ENCODE data around the gene SPIN1.
"Not testable (repeated sequence)": the region's sequence is repeated elsewhere in the genome, so short reads cannot be mapped to it uniquely, and the experiment has no call there.

Gene SPIN1

DNA sequence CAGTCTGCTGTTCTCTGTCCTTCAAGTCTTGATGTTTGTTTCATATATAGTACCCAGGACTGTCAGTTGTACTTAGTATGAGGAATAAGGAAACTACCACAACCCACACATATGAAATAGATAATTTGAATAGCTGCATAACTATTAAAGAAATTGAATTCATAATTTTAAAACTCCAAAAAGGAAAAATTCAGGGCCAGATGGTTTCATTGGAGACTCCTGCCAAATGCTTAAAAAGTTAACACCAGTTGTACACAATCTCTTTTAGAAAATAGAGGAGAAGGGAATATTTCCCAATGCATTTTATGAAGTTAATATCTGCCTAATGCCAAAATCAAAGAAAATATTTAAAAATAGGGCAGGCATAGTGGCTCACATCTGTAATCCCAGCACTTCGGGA, 24.6 kb upstream of the SPIN1 start:
- H3K27me3 ChIP-seq (ENCODE audit: control insufficient read depth in 2 of 2, insufficient read depth in 2 of 2, low read length in 2 of 2), result no peaks in the 10 kb centered on the region
- no peak overlapping the region for H3K9ac ChIP-seq (ENCODE audit: low read depth in 1 of 2, low read length in 2 of 2)
- no peaks in the 10 kb centered on the region for H3K36me3 ChIP-seq (ENCODE audit: control insufficient read depth in 2 of 2, insufficient read depth in 2 of 2, low read length in 2 of 2)
- no peaks in the 10 kb centered on the region for H3K9me3 ChIP-seq (ENCODE audit: control insufficient read depth in 2 of 2, low read length in 2 of 2)
- peaks cover 0 to 2% of the 10 kb centered on the region in 2 donors for H3K4me1 ChIP-seq (ENCODE audit: control insufficient read depth in 2 of 2, insufficient read depth in 2 of 2, low read length in 2 of 2)
- no peak overlapping the region for H3K27ac ChIP-seq (ENCODE audit: low read depth in 2 of 2, low read length in 2 of 2)
- no peak overlapping the region for H3K4me3 ChIP-seq (ENCODE audit: low read length in 2 of 2)

DNA sequence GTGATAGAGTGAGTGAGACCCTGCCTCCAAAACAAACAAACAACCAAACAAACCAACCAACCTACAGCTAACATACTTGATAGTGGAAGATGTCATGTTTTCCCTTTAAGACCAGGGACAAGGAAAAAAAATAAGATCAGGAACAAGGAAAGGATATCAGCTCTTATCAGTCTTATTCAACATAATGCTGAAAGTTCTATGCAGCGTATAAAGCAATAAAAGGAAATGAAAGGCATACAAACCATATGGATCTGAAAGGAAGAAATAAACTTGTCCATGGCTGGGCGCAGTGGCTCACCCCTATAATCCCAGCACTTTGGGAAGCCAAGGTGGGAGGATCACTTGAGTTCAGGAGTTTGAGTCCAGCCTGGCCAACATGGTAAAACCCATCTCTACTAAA, 23.5 kb upstream of the SPIN1 start:
- H3K4me1 ChIP-seq (ENCODE audit: control insufficient read depth in 2 of 2, insufficient read depth in 2 of 2, low read length in 2 of 2), result peaks cover 0 to 2% of the 10 kb centered on the region in 2 donors
- no peak overlapping the region for H3K9ac ChIP-seq (ENCODE audit: low read depth in 1 of 2, low read length in 2 of 2)
- no peaks in the 10 kb centered on the region for H3K27me3 ChIP-seq (ENCODE audit: control insufficient read depth in 2 of 2, insufficient read depth in 2 of 2, low read length in 2 of 2)
- no peak overlapping the region for H3K27ac ChIP-seq (ENCODE audit: low read depth in 2 of 2, low read length in 2 of 2)
- no peak overlapping the region for H3K4me3 ChIP-seq (ENCODE audit: low read length in 2 of 2)
- H3K9me3 ChIP-seq (ENCODE audit: control insufficient read depth in 2 of 2, low read length in 2 of 2), result no peaks in the 10 kb centered on the region
- no peaks in the 10 kb centered on the region for H3K36me3 ChIP-seq (ENCODE audit: control insufficient read depth in 2 of 2, insufficient read depth in 2 of 2, low read length in 2 of 2)

GRCh38 chr9:88370346-88370745, 17.9 kb upstream of the SPIN1 start:
- Histone ChIP-seq H3K36me3 (ENCODE audit: control insufficient read depth in 2 of 2, insufficient read depth in 2 of 2, low read length in 2 of 2) (no peaks in the 10 kb centered on the region), H3K27me3 (ENCODE audit: control insufficient read depth in 2 of 2, insufficient read depth in 2 of 2, low read length in 2 of 2) (no peaks in the 10 kb centered on the region), H3K4me1 (ENCODE audit: control insufficient read depth in 2 of 2, insufficient read depth in 2 of 2, low read length in 2 of 2) (no peaks in the 10 kb centered on the region), H3K4me3 (ENCODE audit: low read length in 2 of 2) (no peak overlapping the region), H3K27ac (ENCODE audit: low read depth in 2 of 2, low read length in 2 of 2) (no peak overlapping the region), H3K9ac (ENCODE audit: low read depth in 1 of 2, low read length in 2 of 2) (no peak overlapping the region), H3K9me3 (ENCODE audit: control insufficient read depth in 2 of 2, low read length in 2 of 2) (no peaks in the 10 kb centered on the region)

DNA sequence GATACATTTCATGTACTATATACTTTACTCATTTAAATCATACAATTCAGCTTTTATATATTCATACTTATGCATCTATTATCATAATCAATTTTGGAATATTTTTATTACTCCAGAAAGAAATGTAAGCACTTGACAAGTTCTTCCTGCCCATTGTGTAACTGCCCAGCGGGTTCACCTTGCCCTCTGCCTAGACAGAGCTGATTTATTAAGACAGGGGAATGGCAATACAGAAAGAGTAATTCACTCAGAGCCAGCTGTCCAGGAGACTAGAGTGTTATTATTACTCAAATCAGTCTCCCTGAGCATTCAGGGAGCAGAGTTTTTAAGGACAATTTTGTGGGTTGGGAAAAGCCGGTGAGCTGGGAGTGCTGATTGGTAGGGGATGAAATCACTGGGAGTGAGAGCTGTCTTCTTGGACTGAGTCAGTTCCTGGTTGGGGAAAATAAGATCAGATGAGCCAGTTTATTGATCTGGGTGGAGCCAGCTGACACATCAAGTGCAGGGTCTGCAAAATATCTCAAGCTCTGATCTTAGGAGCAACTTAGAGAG, 16.1 kb upstream of the SPIN1 start:
- Histone ChIP-seq H3K4me3 (ENCODE audit: low read length in 2 of 2) (no peak overlapping the region), H3K36me3 (ENCODE audit: control insufficient read depth in 2 of 2, insufficient read depth in 2 of 2, low read length in 2 of 2) (no peaks in the 10 kb centered on the region), H3K27ac (ENCODE audit: low read depth in 2 of 2, low read length in 2 of 2) (no peak overlapping the region), H3K27me3 (ENCODE audit: control insufficient read depth in 2 of 2, insufficient read depth in 2 of 2, low read length in 2 of 2) (no peaks in the 10 kb centered on the region), H3K4me1 (ENCODE audit: control insufficient read depth in 2 of 2, insufficient read depth in 2 of 2, low read length in 2 of 2) (no peaks in the 10 kb centered on the region), H3K9me3 (ENCODE audit: control insufficient read depth in 2 of 2, low read length in 2 of 2) (no peaks in the 10 kb centered on the region), H3K9ac (ENCODE audit: low read depth in 1 of 2, low read length in 2 of 2) (no peak overlapping the region)

DNA sequence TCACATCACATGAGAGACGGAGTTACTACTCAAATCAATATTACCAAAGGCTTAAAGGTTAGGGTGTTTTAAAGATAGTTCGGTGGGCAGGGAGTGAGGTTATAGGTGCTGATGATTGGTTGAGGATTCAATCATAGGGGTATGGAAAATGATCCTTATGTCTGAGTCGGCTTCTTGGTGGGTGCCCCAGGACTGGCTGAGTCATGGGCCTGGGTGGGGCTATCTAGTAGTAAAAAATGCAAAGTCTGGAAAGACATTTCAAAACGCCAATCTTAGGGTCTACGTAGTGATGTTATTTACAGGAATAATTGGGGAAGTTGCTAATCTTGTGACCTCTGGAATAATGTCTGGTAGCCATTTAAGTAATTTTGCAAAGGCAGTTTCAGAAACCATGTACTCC, 15.2 kb upstream of the SPIN1 start:
- Histone ChIP-seq H3K9ac (ENCODE audit: low read depth in 1 of 2, low read length in 2 of 2) (no peak overlapping the region), H3K4me3 (ENCODE audit: low read length in 2 of 2) (no peak overlapping the region), H3K27ac (ENCODE audit: low read depth in 2 of 2, low read length in 2 of 2) (no peak overlapping the region), H3K4me1 (ENCODE audit: control insufficient read depth in 2 of 2, insufficient read depth in 2 of 2, low read length in 2 of 2) (no peaks in the 10 kb centered on the region), H3K9me3 (ENCODE audit: control insufficient read depth in 2 of 2, low read length in 2 of 2) (no peaks in the 10 kb centered on the region), H3K36me3 (ENCODE audit: control insufficient read depth in 2 of 2, insufficient read depth in 2 of 2, low read length in 2 of 2) (no peaks in the 10 kb centered on the region), H3K27me3 (ENCODE audit: control insufficient read depth in 2 of 2, insufficient read depth in 2 of 2, low read length in 2 of 2) (no peaks in the 10 kb centered on the region)

DNA sequence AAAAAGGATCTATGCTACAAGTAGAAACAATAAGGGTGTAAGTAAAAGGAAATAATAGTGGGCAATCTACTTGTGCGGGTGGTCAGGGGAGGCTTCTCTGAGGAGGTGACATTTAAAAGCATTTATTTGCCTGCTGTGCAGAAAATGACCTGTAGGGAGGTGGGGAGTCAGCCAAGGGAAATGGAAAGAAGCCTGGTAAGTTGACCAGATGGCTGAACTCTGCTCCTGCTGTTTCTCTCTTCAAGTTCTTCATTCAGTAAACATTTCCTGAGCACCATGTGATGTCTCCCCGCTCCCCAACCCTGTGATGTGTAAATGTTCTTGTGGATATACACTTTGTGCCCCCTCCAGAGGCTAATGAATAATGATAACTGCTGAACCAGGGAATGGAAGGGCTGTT, 9.9 kb upstream of the SPIN1 start:
- Histone ChIP-seq H3K36me3 (ENCODE audit: control insufficient read depth in 2 of 2, insufficient read depth in 2 of 2, low read length in 2 of 2) (no peaks in the 10 kb centered on the region), H3K9ac (ENCODE audit: low read depth in 1 of 2, low read length in 2 of 2) (no peak overlapping the region), H3K27ac (ENCODE audit: low read depth in 2 of 2, low read length in 2 of 2) (no peak overlapping the region), H3K4me1 (ENCODE audit: control insufficient read depth in 2 of 2, insufficient read depth in 2 of 2, low read length in 2 of 2) (no peaks in the 10 kb centered on the region), H3K9me3 (ENCODE audit: control insufficient read depth in 2 of 2, low read length in 2 of 2) (no peaks in the 10 kb centered on the region), H3K4me3 (ENCODE audit: low read length in 2 of 2) (no peak overlapping the region), H3K27me3 (ENCODE audit: control insufficient read depth in 2 of 2, insufficient read depth in 2 of 2, low read length in 2 of 2) (no peaks in the 10 kb centered on the region)

DNA sequence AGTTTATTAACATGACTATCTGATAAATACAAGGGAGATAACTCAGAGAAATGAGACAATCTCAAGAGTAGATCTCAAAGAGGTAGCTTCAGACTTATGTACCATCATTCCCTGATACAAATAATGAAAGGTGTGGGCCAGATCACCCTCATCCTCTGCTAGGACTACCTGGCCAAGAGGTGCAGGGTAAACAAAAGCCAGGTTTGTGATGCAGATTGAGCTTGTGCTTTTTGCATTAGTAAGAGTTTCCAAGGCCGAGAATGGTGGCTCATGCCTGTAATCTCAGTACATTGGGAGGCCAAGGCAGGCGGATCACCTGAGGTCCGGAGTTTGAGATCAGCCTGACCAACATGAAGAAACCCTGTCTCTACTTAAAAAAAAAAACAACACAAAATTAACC, 8.9 kb upstream of the SPIN1 start:
- Histone ChIP-seq H3K36me3 (ENCODE audit: control insufficient read depth in 2 of 2, insufficient read depth in 2 of 2, low read length in 2 of 2) (no peaks in the 10 kb centered on the region), H3K27ac (ENCODE audit: low read depth in 2 of 2, low read length in 2 of 2) (no peak overlapping the region), H3K4me3 (ENCODE audit: low read length in 2 of 2) (no peak overlapping the region), H3K27me3 (ENCODE audit: control insufficient read depth in 2 of 2, insufficient read depth in 2 of 2, low read length in 2 of 2) (no peaks in the 10 kb centered on the region), H3K9me3 (ENCODE audit: control insufficient read depth in 2 of 2, low read length in 2 of 2) (no peaks in the 10 kb centered on the region), H3K4me1 (ENCODE audit: control insufficient read depth in 2 of 2, insufficient read depth in 2 of 2, low read length in 2 of 2) (no peaks in the 10 kb centered on the region), H3K9ac (ENCODE audit: low read depth in 1 of 2, low read length in 2 of 2) (no peak overlapping the region)

- H3K27ac ChIP-seq (ENCODE audit: low read depth in 2 of 2, low read length in 2 of 2), result no peak overlapping the region
- H3K27me3 ChIP-seq (ENCODE audit: control insufficient read depth in 2 of 2, insufficient read depth in 2 of 2, low read length in 2 of 2), result no peaks in the 10 kb centered on the region
- no peak overlapping the region for H3K4me3 ChIP-seq (ENCODE audit: low read length in 2 of 2)
- no peaks in the 10 kb centered on the region for H3K9me3 ChIP-seq (ENCODE audit: control insufficient read depth in 2 of 2, low read length in 2 of 2)
- H3K9ac ChIP-seq (ENCODE audit: low read depth in 1 of 2, low read length in 2 of 2), result no peak overlapping the region
- H3K4me1 ChIP-seq (ENCODE audit: control insufficient read depth in 2 of 2, insufficient read depth in 2 of 2, low read length in 2 of 2), result no peaks in the 10 kb centered on the region
- H3K36me3 ChIP-seq (ENCODE audit: control insufficient read depth in 2 of 2, insufficient read depth in 2 of 2, low read length in 2 of 2), result no peaks in the 10 kb centered on the region
Observed at GRCh38 chr9:88380118-88380517, 8.1 kb upstream of the SPIN1 start.

DNA sequence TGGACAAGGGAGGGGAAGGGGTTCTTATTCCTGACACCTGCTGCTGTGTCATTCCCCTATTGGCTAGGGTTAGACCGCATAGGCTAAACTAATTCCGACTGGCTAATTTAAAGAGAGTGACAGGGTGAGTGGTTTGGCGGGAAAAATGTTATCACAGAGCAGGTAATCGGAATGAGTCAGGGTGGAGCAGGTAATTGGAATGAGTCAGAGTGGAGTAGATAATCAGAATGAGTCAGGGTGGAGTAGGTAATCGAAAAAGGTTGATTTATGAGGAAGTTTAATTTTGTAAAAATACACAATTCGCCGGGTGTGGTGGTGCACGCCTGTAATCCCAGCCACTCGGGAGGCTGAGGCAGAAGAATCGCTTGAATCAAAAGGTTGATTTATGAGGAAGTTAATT, 6.9 kb upstream of the SPIN1 start:
- H3K4me1 ChIP-seq (ENCODE audit: control insufficient read depth in 2 of 2, insufficient read depth in 2 of 2, low read length in 2 of 2); H3K4me3 ChIP-seq (ENCODE audit: low read length in 2 of 2); H3K27me3 ChIP-seq (ENCODE audit: control insufficient read depth in 2 of 2, insufficient read depth in 2 of 2, low read length in 2 of 2); H3K9me3 ChIP-seq (ENCODE audit: control insufficient read depth in 2 of 2, low read length in 2 of 2); H3K9ac ChIP-seq (ENCODE audit: low read depth in 1 of 2, low read length in 2 of 2); H3K36me3 ChIP-seq (ENCODE audit: control insufficient read depth in 2 of 2, insufficient read depth in 2 of 2, low read length in 2 of 2): not testable (repeated sequence)
- peak overlapping the region; percentile 55 to 61 for H3K27ac ChIP-seq (ENCODE audit: low read depth in 2 of 2, low read length in 2 of 2)

DNA sequence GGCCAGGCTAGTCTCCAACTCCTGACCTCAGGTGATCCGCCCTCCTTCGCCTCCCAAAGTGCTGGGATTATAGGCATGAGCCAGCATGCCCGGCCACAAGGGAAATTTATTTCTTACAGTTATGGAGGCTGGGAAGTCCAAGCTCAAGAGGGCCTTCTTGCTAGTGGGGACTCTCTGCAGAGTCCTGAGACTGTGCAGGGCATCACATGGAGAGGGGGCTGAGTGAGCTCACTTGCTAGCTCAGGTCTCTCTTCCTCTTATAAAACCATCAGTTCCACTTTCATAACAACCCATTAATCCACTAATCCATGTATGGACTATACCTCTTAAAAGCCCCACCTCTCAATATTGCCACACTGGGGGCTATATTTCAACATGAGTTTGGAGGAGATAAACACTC, 5.1 kb upstream of the SPIN1 start:
- H3K27ac ChIP-seq (ENCODE audit: low read depth in 2 of 2, low read length in 2 of 2), result no peak overlapping the region
- H3K4me3 ChIP-seq (ENCODE audit: low read length in 2 of 2), result no peak overlapping the region
- peaks cover 0 to 9% of the 10 kb centered on the region in 2 donors for H3K4me1 ChIP-seq (ENCODE audit: control insufficient read depth in 2 of 2, insufficient read depth in 2 of 2, low read length in 2 of 2)
- no peaks in the 10 kb centered on the region for H3K9me3 ChIP-seq (ENCODE audit: control insufficient read depth in 2 of 2, low read length in 2 of 2)
- H3K27me3 ChIP-seq (ENCODE audit: control insufficient read depth in 2 of 2, insufficient read depth in 2 of 2, low read length in 2 of 2), result no peaks in the 10 kb centered on the region
- H3K36me3 ChIP-seq (ENCODE audit: control insufficient read depth in 2 of 2, insufficient read depth in 2 of 2, low read length in 2 of 2), result no peaks in the 10 kb centered on the region
- H3K9ac ChIP-seq (ENCODE audit: low read depth in 1 of 2, low read length in 2 of 2), result no peak overlapping the region

GRCh38 chr9:88386137-88386536, 2.1 kb upstream of the SPIN1 start:
- H3K9ac ChIP-seq (ENCODE audit: low read depth in 1 of 2, low read length in 2 of 2); H3K9me3 ChIP-seq (ENCODE audit: control insufficient read depth in 2 of 2, low read length in 2 of 2); H3K27me3 ChIP-seq (ENCODE audit: control insufficient read depth in 2 of 2, insufficient read depth in 2 of 2, low read length in 2 of 2); H3K36me3 ChIP-seq (ENCODE audit: control insufficient read depth in 2 of 2, insufficient read depth in 2 of 2, low read length in 2 of 2); H3K4me3 ChIP-seq (ENCODE audit: low read length in 2 of 2); H3K27ac ChIP-seq (ENCODE audit: low read depth in 2 of 2, low read length in 2 of 2): not testable (repeated sequence)
- peaks cover 4 to 13% of the 10 kb centered on the region in 2 donors for H3K4me1 ChIP-seq (ENCODE audit: control insufficient read depth in 2 of 2, insufficient read depth in 2 of 2, low read length in 2 of 2)

Data from mucosa of rectum (tissue), 2 donors.